Pancreas (tissue), 10 donors: ENCODE data around the gene DOK4. TPM values are rescaled to one million over a fixed set of nuclear protein-coding genes. Genes with fewer than 3 reads are reported as not detected.

Source experiments
- ATAC-seq, 4 donors: fragments of 200-7000 bp; cut with Tn5 transposase; one replicate each; pipeline versions ENCODE4 v1.8.0 to v1.9.1; 2020; ENCODE audit warnings: mild to moderate bottlenecking in 4 of 4, moderate library complexity in 4 of 4
- DNase-seq, 6 donors: peaks; one replicate each; pipeline ENCODE4 v3.0.0-alpha.2; 2020
- FAIRE-seq: peaks from 2 replicates; lab custom pipeline; 2012; peaks lifted over from hg19 to GRCh38; lab: Jason Lieb, UNC
- H3K27ac ChIP-seq, 4 donors: fragments of 200-600 bp; sonication (generic); 1 replicate in 3 of 4; 2 replicates in 1 of 4; pipeline versions ENCODE4 v1.5.0 to v1.8.0; 2020
- H3K27me3 ChIP-seq, 4 donors: fragments of 200-600 bp; one replicate each; pipeline ENCODE4 v1.8.0; 2021
- H3K36me3 ChIP-seq, 3 donors: fragments of 200-600 bp; sonication (generic) in 1 of 3; one replicate each; pipeline versions ENCODE4 v1.5.0 to v1.8.0; 2020 to 2021
- H3K4me1 ChIP-seq, 3 donors: fragments of 200-600 bp; one replicate each; pipeline ENCODE4 v1.8.0; 2021
- H3K4me3 ChIP-seq, 4 donors: fragments of 200-600 bp; sonication (generic) in 2 of 4; one replicate each; pipeline versions ENCODE4 v1.5.0 to v1.8.0; 2020 to 2021
- H3K9me3 ChIP-seq, 4 donors: fragments of 200-600 bp; one replicate each; pipeline ENCODE4 v1.8.0; 2021
- CTCF ChIP-seq, 4 donors: fragments of 200-600 bp; sonication (generic) in 3 of 4; IDR thresholded peaks; one replicate each; pipeline versions ENCODE4 v1.5.0 to v1.8.0; 2021; ENCODE audit warnings: antibody characterized with exemption in 4 of 4
- WGBS, 2 donors: extraction: QIAGEN DNeasy Blood & Tissue Kit; methylation state at CpG; one replicate each; pipeline ENCODE4 v1.1.7; 2013; 5-methylcytosine and 5-hydroxymethylcytosine counted together
- intact Hi-C, 3 donors: fragments of 100-400 bp; cut with DNase I; formaldehyde crosslinking; loops; one replicate each; pipeline versions ENCODE4 v1.11.1 to v1.14.2; 2022
- polyA plus RNA-seq, 2 donors: library from polyadenylated mRNA; stranded (reverse); fragments of 200-250 nt; gene quantifications; one replicate each; pipeline ENCODE4 v1.2.3, GENCODE V29; 2013
- total RNA-seq, 6 donors: library from RNA; stranded (reverse); fragmentation: NEBNext Ultra II Directional in 4 of 6; extraction: Animal tissue kit (Norgen Biotek cat#: 25700) in 4 of 6; gene quantifications; one replicate each; pipeline versions ENCODE4 v1.2.1 to v1.2.4, GENCODE V29; 2021 to 2023
- donor health status: healthy with polysubstance abuse.
- donor health status: DM: no; HTN: no; CAD: no; lungs with moderate emphysema.
- donor health status: DM: no; HTN: no; CAD: no.
- donor health status: control.
- donor health status: control.
- donor health status: Bipolar disorder and iron deficiency.
- donor health status: DM: yes; HTN: yes; CAD: no.
- donor health status: DM: no; HTN: no; CAD: no.
- donor health status: DM: no; HTN: no; CAD: no.
- donor health status: DM: yes; HTN: yes; CAD: no.

DOK4 gene
- total and polyA plus RNA-seq, 8 donors: 9.2 to 26.4 (median 15.5) TPM

- ATAC-seq (no peak), DNase-seq (no peak), FAIRE-seq (no peak)
- Histone ChIP-seq H3K4me1 (no peaks in the 10 kb centered on the region), H3K27me3 (no peaks in the 10 kb centered on the region), H3K9me3 (no peaks in the 10 kb centered on the region), H3K27ac (no peak overlapping the region), H3K4me3 (no peak overlapping the region), H3K36me3 (no peaks in the 10 kb centered on the region)
- WGBS, 2 donors: 70 to 91% methylated on average over 3 of the region's 3 CpGs
- intact Hi-C loops: no loop called here
- no peak for TF ChIP-seq CTCF (IDR thresholded peaks at IDR 0.05)
Observed at GRCh38 chr16:57508035-57508425, 21.7 kb upstream of the DOK4 start.

GRCh38 chr16:57507136-57508034 is 21.1 kb upstream of the DOK4 start:
- WGBS, 2 donors: 71 to 75% methylated on average over 13 of the region's 13 CpGs
- no peak for ATAC-seq
- Histone ChIP-seq H3K4me3 (no peak overlapping the region), H3K9me3 (no peaks in the 10 kb centered on the region), H3K4me1 (no peaks in the 10 kb centered on the region), H3K27ac (no peak overlapping the region), H3K36me3 (no peaks in the 10 kb centered on the region), H3K27me3 (no peaks in the 10 kb centered on the region)
- no peak for DNase-seq
- no peak for TF ChIP-seq CTCF (IDR thresholded peaks at IDR 0.05)
- FAIRE-seq: no peak
- intact Hi-C loops: no loop called here

GRCh38 chr16:57505169-57505568 is 18.9 kb upstream of the DOK4 start:
- intact Hi-C loops: no loop called here
- ATAC-seq: no peak
- WGBS, 2 donors: 70 to 72% methylated on average over 6 of the region's 6 CpGs
- TF ChIP-seq CTCF (IDR thresholded peaks at IDR 0.05): no peak
- H3K4me1 ChIP-seq: no peaks in the 10 kb centered on the region
- DNase-seq: no peak
- no peak overlapping the region for H3K27ac ChIP-seq
- H3K9me3 ChIP-seq: no peaks in the 10 kb centered on the region
- H3K4me3 ChIP-seq: no peak overlapping the region
- no peak for FAIRE-seq
- no peaks in the 10 kb centered on the region for H3K27me3 ChIP-seq
- H3K36me3 ChIP-seq: no peaks in the 10 kb centered on the region

GRCh38 chr16:57504491-57504890 is 18.2 kb upstream of the DOK4 start:
- ATAC-seq (no peak), FAIRE-seq (no peak)
- TF ChIP-seq CTCF (IDR thresholded peaks at IDR 0.05): no peak

GRCh38 chr16:57504001-57504400 is 17.7 kb upstream of the DOK4 start:
- 69 to 71% methylated on average over 6 of the region's 6 CpGs for WGBS, 2 donors
- H3K27me3 ChIP-seq: no peaks in the 10 kb centered on the region
- H3K9me3 ChIP-seq: no peaks in the 10 kb centered on the region
- no peak for TF ChIP-seq CTCF (IDR thresholded peaks at IDR 0.05)
- no peak for FAIRE-seq
- no peaks in the 10 kb centered on the region for H3K4me1 ChIP-seq
- no peak for ATAC-seq
- no peak overlapping the region for H3K4me3 ChIP-seq
- H3K27ac ChIP-seq: no peak overlapping the region
- DNase-seq: no peak
- intact Hi-C loops: no loop called here
- no peaks in the 10 kb centered on the region for H3K36me3 ChIP-seq

More at GRCh38 chr16:57504491-57504890, 18.2 kb upstream of the DOK4 start:
- Histone ChIP-seq H3K36me3 (no peaks in the 10 kb centered on the region), H3K27ac (no peak overlapping the region), H3K4me1 (no peaks in the 10 kb centered on the region), H3K4me3 (no peak overlapping the region), H3K9me3 (no peaks in the 10 kb centered on the region), H3K27me3 (no peaks in the 10 kb centered on the region)
- DNase-seq: no peak
- intact Hi-C loops: no loop called here
- 33 to 45% methylated on average over 5 of the region's 5 CpGs for WGBS, 2 donors
